HPDE6-E6E7 (cell line): ENCODE data around the gene WIZ.
A peak's percentile ranks its signal among the peaks of the same experiment; 100 is the strongest.
"Not testable (repeated sequence)": the region's sequence is repeated elsewhere in the genome, so short reads cannot be mapped to it uniquely, and the experiment has no call there.

Experiments
- DNase-seq: peaks from one replicate; pipeline ENCODE4 v3.0.0; 2011; ENCODE audit warnings: missing footprints; ENCODE audit errors: extremely low spot score

Gene WIZ

GRCh38 chr19:15411351-15411750 is 38.4 kb downstream of the WIZ start:
- DNase-seq, result not testable (repeated sequence)

- DNase-seq, result no peak
Observed at GRCh38 chr19:15404780-15405211, 45.0 kb downstream of the WIZ start.

- no peak for DNase-seq
Observed at GRCh38 chr19:15404097-15404779, 45.5 kb downstream of the WIZ start.

- no peak for DNase-seq
Observed at GRCh38 chr19:15403151-15403531, 46.6 kb downstream of the WIZ start.

GRCh38 chr19:15402411-15403150 is 47.2 kb downstream of the WIZ start:
- DNase-seq, result no peak

GRCh38 chr19:15401397-15401710 is 48.4 kb downstream of the WIZ start:
- DNase-seq, result no peak

- no peak for DNase-seq
Observed at GRCh38 chr19:15400521-15401396, 49.0 kb downstream of the WIZ start.

GRCh38 chr19:15399635-15400034 is 50.1 kb downstream of the WIZ start:
- no peak for DNase-seq

GRCh38 chr19:15399234-15399515 is 50.6 kb downstream of the WIZ start:
- no peak for DNase-seq

GRCh38 chr19:15398501-15399233 is 51.1 kb downstream of the WIZ start:
- no peak for DNase-seq

GRCh38 chr19:15397782-15398181 is 52.0 kb downstream of the WIZ start:
- no peak for DNase-seq

- DNase-seq, result no peak
Observed at GRCh38 chr19:15397236-15397635, 52.5 kb downstream of the WIZ start.

- no peak for DNase-seq
Observed at GRCh38 chr19:15396436-15396835, 53.3 kb downstream of the WIZ start.

- DNase-seq, result not testable (repeated sequence)
Observed at GRCh38 chr19:15395251-15395650, 54.5 kb downstream of the WIZ start.

GRCh38 chr19:15394426-15394825 is 55.3 kb downstream of the WIZ start:
- no peak for DNase-seq

- no peak for DNase-seq
Observed at GRCh38 chr19:15393963-15394362, 55.8 kb downstream of the WIZ start.

GRCh38 chr19:15390814-15391213 is 58.9 kb downstream of the WIZ start:
- no peak for DNase-seq

GRCh38 chr19:15381864-15382263 is 67.9 kb downstream of the WIZ start:
- no peak for DNase-seq

GRCh38 chr19:15381429-15381828 is 68.3 kb downstream of the WIZ start:
- no peak for DNase-seq

GRCh38 chr19:15379999-15380647 is 69.6 kb downstream of the WIZ start:
- peak; percentile 47 for DNase-seq
